ENCODE data around the gene ATG4D.
"Not testable (repeated sequence)": the region's sequence is repeated elsewhere in the genome, so short reads cannot be mapped to it uniquely, and the experiment has no call there.

The ATG4D gene

DNA sequence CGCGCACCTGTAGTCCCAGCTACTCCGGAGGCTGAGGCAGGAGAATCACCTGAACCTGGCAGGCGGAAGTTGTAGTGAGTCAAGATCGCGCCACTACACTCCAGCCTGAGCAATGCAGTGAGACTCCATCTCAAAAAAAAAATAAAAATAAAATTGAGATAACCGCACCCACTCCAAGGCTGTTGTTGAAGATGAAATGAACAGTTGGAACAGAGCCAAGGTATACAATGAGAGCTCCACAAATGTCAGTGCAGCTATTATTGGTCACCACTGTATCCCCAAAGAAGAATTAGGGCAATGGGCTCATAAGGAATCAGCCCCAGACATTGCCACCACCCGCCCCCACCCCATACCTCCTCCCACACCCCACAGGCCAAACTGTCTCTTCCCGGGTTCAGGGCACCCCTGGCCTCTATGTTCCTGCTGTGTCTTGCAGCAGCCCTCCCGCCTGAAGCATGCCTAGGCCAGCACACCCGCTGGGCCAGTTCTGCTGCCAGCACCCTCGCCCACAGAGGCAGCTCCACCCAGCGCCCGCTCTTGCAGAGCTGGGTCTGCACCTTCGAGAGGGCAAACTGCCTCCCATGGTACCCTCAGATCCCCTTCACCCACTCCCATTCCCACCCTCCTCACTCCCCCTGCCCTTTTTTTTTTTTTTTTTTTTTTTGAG lies 22.9 kb upstream of the ATG4D start:
- no peak for DNase-seq

DNA sequence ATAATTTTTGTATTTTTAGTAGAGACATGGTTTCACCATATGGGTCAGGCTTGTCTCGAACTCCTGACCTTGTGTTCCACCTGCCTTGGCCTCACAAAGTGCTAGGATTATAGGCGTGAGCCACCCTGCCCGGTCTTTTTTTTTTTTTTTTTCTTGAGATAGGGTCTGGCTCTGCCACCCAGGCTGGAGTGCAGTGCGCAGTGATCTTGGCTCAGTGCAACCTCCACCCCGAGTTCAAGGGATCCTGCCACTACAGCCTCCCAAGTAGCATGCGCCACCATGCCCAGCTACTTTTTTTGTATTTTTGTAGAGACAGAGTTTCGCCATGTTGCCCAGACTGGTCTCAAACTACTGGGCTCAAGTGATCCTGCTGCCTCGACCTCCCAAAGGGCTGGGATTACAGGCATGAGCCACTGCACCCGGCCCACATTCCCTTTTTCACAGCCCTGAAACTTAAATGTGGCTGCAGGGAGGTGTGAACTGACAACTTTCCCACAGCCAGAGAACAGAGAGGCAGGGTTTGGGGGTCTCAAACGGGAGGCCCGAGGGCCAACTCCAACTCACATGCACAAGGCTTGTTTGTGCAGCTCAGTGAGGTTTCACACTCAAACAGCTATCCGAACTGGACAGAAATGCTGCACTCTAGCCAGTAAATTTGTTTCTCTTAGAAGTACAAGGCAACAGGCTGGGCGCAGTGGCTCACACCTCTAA lies 22.1 kb upstream of the ATG4D start:
- DNase-seq: no peak

DNA sequence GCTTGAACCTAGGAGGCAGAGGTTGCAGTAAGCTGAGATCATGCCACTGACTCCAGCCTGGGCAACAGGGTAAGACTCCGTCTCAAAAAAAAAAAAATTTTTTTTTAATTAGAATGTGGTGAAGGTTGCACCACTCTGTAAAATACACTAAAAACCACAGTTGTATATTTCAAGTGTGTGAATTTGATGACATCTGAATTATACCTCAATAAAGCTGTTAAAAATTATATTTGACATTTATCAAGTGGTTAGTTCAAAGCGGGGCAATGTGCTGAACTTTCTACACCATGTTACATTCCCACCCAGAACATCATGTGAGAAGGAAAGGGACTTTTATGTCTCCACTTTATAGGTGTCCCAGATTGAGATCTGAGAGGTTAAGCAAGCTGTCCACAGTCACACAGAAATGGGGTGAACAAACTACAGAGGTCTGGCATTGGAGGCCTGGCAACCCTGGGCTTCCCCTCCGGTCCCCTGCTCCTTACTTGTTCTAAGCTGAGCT lies 20.5 kb upstream of the ATG4D start:
- no peak for DNase-seq

DNA sequence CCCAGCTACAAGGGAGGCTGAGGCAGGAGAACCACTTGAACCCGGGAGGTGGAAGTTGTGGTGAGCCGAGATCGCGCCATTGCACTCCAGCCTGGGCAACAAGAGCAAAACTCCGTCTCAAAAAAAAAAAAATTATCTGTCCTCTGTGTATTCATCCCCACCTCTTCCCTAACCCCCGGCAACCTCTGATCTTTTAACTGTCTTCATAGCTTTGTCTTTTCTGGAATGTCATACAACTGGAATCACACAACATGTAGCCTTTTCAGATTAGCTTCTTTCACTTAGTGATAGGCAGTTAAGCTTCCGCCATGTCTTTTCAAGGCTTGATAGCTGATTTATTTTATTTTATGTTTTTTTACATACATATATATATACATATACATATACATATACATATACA lies 18.1 kb upstream of the ATG4D start:
- no peak for DNase-seq

DNA sequence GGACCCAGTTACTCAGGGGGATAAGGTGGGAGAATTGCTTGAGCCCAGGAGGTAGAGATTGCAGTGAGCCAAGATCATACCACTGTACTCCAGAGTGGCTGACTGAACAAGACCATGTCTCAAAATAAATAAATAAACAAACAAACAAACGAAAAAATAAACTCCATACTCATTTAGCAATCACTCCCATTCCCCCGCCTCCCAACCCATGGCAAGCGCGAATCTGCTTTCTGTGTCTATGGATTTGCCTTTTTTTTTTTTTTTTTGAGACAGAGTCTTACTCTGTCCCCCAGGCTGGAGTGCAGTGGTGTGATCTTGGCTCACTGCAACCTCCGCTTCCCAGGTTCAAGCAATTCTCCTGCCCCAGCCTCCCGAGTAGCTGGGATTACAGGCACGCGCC lies 16.8 kb upstream of the ATG4D start:
- DNase-seq: not testable (repeated sequence)

DNA sequence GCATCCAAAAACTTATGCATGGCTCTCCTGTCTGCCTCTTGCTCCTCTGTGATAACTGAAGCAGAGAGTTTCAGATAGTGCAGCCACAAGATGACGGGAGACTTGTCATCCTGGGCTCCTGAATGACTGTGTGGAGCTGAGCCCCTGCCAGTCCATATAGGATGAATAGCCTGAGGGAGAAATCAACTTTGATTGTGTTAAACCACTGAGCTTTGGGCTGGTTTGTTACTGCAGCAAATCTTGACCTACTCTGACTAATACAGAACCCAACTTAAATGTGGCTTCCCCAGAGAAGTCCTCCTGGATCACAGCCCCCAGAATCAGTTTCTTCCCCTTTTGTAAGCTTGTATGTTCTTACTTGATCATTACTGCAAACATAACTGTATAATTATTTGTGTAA lies 11.2 kb upstream of the ATG4D start:
- no peak for DNase-seq

DNA sequence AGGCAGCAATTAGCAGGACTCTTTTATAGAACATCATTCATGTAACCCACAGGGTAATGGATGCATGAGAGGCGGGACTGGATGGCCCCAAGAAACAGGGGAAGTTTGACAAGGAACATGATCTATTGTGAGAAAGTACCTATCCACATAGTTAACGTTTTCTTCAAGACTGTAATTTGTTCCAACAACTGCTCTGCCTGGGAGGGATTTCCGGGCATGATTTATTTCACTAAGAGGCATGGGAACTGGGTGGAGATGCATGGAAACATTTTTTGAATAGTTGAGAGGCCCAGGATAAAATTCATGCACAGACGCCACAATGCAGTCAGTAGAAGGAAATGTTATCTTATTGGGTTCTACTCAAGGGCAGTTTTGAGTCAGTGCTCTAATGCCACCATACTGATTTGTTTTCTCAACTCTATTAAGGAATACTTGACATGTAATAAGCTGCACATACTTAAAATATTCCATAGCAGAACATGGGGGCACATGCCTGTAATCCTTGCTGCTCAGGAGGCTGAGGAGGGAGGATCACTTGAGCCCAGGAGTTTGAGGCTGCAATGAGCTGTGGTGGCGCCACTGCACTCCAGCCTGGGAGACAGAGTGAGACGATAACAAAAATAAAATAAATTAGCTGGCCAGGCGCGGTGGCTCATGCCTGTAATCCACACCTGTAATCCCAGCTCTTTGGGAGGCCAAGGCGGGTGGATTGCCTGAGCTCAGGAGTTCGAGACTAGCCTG lies 9.9 kb upstream of the ATG4D start:
- DNase-seq: no peak

DNA sequence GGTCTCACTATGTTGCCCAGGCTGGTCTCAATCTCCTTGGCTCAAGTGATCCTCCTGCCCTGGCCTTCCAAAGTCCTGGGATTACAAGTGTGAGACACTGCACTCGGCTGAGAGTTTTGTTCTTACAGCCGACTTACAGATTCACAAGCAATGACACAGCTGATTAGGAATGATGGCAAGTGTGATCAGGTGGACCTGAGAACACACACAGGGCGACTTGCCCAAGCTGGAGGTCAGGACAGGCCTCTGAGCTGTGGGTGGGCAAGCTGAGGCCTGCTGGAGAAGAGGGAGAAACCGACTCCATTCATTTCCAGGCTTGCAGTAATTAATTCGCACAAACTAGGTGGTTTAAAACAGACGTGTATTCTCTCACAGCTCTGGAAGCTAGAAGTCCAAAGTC lies 8.1 kb upstream of the ATG4D start:
- DNase-seq: no peak

DNA sequence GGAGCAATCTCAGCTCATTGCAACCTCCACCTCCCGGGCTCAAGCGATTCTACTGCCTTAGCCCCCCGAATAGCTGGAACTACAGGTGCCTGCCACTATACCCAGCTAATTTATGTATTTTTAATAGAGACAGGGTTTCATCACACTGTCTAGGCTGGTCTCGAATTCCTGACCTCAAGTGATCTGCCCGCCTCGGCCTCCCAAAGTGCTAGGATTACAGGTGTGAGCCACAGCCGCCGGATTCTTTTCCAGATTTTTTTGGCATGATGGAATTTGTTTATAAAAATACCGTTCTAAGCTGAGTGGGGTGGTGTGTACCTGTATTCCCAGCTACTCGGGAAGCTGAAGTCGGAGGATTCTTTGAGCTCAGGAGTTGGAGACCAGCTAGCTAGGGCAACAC lies 6.0 kb upstream of the ATG4D start:
- DNase-seq: no peak

DNA sequence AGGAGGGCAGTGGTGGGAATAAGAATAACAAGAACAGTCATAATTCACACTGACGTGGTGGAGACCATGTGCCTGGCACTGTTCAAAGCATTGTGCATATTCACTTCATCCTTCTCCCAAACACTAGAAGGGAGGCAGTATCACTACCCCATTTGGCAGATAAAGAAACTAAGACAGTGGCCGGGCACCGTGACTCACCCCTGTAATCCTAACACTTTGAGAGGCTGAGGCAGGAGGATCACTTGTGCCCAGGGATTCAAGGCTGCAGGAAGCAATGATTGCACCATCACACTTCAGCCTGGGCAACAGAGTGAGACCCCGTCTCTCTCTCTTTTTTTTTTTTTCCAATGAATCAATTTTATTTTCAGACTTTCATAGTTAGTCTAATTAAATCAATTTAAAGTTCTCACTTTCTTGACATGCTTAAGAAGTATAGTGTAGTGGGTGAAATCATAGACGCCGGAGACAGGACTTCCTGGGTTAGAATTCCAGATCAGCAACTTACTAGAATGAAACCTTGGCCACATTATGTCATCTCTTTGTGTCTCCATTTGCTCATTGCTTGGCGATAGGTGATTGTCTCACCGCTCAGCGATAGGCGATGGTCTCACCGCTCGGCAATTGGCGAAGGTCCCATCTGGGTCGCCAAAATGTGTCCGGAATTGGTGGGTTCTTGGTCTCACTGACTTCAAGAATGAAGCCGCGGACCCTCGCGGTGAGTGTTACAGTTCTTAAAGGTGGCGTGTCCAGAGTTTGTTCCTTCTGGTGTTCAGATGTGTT lies 5.3 kb upstream of the ATG4D start:
- no peak for DNase-seq

DNA sequence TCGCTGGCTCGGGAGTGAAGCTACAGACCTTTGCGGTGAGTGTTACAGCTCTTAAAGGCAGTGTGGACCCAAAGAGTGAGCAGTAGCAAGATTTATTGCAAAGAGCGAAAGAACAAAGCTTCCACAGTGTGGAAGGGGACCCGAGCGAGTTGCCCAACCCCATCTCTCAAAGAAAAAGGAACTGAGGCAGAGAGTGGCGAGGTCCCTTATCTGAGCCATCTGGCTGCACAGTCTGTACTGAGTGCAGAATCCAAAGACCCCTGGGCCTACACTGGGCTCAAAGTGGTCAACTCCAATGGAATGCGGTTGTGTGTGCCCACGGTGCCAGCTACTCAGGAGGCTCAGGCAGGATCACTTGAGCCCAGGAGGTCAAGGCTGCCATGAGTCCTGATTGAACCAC lies 4.7 kb upstream of the ATG4D start:
- DNase-seq: not testable (repeated sequence)

DNA sequence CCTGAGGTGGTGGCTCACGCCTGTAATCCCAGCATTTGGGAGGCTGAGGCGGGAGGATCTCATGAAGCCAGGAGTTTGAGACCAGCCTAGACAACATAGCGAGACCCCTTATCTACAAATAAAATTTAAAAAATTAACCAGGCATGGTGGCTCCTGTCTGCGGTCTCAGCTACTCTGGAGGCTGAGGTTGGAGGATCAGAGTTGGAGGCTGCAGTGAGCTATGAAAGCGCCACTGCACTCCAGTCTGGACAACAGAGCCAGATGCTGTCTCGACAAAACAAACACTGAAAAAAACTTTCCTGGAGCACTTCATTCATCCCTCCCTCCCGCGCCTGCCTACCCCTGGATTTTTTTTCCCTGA lies 665 bp upstream of the ATG4D start:
- no peak for DNase-seq

DNA sequence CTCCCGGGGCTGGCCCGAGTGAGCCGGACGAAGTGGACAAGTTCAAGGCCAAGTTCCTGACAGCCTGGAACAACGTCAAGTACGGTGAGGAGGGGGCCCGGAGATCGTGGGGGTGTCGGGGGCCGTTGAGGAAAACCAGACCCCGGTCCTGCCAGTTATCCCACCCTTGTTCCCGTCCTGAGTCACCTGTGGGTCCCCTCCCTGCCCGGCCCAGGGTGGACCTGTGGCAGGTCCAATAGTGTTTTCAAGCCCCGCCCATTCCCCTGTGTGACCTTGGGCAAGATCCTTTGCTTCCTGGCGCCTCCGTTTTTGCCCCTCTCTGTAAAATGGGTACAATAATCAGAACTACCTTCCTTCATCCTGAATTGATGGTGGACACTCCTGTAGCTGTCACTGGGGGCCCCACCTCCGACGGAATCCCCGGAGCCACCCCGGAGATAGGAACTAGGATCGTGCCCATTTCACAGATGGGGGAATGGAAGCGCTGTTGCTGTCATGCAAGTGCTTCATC lies 593 bp downstream of the ATG4D start:
- DNase-seq: no peak

DNA sequence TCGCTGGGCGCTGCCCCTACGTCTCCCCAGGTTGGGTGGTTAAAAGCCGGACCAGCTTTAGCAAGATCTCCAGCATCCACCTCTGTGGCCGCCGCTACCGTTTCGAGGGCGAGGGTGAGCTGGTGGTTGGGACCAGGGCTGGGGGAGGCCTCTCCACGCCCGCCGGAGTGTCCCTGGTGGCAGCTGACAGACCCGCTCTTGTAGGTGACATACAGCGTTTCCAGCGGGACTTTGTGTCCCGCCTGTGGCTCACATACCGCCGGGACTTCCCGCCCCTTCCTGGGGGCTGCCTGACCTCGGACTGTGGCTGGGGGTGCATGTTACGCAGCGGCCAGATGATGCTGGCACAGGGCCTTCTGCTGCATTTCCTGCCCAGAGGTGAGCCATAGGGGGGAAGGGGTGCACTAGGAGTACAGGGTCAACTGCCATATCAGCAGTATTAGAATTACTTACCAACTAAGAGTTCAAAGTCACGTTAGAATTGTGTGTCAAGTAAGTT lies 1.1 kb downstream of the ATG4D start:
- DNase-seq: no peak

DNA sequence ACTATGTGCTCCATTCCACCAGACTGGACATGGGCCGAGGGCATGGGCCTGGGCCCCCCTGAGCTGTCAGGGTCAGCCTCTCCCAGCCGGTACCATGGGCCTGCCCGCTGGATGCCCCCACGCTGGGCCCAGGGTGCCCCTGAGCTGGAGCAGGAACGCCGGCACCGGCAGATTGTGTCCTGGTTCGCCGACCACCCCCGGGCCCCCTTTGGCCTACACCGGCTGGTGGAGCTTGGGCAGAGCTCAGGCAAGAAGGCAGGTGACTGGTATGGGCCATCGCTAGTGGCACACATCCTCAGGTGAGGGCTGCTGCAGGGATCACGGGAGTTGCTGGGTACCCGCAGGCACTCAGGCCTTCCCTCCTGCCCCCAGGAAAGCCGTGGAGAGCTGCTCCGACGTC lies 3.1 kb downstream of the ATG4D start:
- no peak for DNase-seq

DNA sequence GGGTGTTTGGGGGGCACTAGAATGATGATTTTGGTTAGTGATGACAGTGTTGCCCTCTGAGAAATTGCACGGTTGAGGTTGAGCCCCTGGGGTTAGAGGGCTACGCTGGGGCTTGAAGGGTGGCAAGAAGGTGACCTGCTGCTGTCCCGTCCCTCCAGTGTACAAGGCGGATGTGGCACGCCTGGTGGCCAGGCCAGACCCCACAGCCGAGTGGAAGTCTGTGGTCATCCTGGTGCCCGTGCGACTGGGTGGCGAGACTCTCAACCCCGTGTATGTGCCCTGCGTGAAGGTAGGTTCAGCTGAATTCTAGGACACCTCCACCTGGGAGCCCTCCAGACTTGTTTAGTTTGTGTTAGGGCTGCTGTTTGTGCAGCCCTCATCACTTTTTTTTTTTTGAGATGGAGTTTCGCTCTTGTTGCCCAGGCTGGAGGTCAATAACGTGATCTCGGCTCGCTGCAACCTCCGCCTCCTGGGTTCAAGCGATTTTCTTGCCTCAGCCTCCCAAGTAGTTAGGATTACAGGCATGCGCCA lies 5.1 kb downstream of the ATG4D start:
- DNase-seq: no peak

DNA sequence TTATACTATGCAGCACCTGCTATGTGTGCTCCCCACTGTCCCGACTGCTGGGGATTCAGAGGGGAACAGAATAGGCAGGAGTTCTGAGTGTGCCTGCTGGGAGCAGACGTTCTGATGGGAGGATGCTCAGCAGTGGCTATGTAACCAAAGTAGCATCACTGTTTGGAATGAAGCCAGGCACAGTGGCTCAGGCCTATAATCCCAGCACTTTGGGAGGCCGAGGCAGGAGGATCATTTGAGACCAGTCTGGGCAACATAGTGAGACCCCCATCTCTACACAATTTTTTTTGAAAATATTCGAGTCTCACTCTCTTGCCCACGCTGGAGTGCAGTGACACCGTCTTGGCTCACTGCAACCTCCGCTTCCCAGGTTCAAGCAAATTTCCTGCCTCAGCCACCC lies 6.0 kb downstream of the ATG4D start:
- no peak for DNase-seq

DNA sequence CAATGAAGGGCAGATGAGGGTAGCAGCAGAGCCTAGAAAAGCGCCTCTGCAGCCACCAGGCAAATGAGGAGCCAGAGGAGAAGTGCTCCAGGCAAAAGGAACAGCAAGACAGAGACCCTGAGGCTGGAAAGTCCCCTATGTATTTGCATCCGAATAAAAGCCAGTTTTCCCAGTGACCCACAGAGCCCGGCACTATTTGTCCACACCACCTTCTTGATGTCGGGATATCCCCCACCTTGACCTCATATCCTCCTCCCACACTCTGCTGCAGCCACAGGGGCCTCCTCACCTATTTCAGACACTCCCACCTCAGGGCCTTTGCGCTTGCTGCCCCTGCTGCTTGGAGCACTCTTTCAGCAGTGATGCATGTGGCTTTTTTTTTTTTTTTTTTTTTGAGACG lies 6.6 kb downstream of the ATG4D start:
- no peak for DNase-seq

DNA sequence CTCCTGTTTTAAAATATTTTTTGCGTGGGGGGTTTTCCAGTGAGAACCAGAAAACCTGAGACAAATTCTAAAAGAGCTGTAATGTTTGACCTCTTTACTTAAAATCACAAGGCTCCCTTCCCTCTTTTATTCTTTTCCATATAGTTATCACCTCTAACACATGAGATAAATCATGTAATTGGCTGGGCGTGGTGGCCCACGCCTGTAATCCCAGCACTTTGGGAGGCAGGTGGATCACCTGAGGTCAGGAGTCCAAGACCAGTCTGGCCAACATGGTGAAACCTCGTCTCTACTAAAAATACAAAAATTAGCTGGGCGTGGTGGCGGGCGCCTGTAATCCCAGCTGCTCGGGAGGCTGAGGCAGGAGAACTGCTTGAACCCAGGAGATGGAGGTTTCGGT lies 7.3 kb downstream of the ATG4D start:
- DNase-seq: not testable (repeated sequence)

DNA sequence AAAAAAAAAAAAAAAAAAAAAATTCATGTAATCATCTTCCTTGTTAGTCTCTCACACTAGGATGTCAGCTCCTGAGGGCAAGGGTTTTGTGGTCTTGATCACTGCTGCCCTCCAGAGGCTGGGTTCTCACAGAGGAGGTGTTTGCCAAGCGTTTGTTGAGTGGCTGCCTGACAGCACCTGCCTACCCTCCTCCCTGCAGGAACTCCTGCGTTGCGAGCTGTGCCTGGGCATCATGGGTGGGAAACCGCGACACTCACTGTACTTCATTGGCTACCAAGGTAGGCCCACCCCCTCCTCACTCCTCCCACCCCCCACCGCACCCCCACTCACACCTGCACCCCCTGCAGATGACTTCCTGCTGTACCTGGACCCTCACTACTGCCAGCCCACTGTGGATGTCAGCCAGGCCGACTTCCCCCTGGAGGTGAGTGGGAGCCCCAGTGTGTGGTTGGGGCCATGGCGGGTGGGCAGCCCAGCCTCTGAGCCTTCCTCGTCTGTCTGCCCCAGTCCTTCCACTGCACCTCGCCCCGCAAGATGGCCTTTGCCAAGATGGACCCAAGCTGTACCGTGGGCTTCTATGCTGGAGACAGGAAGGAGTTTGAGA lies 8.1 kb downstream of the ATG4D start:
- DNase-seq: no peak

DNA sequence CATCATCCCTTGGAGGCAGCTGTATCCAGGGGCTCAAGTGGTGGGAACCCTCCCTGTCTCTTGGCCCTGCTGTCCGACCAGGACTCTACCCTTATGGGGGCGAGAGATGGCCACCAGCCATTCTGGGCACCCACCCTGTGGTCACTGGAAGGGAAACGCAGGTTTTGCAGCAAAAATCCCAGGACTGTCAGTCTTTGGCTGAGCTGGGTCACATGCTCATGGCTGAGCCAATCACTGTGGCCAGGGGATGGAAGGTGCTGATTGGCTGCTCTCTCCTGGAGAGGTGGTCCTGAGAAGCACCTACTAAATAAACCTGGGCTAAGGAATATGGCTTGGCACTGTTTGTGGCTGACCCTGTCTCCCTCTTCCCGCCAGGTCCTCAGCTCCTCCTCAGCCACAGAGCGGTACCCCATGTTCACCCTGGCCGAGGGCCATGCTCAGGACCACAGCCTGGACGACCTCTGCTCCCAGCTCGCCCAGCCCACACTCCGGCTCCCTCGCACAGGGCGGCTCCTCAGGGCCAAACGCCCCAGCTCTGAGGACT lies 8.9 kb downstream of the ATG4D start:
- no peak for DNase-seq
